Nephron (organoid): Measurements from ENCODE around the gene WWC2.

Experiments
- H3K27ac Mint-ChIP-seq, 3 experiments: 2 replicates each; pipeline ENCODE4 v1.8.0; 2020; ENCODE audit warnings: mixed read lengths in 3 of 3, mild to moderate bottlenecking in 2 of 3, moderate library complexity in 1 of 3
- H3K27me3 Mint-ChIP-seq: 2 replicates; pipeline ENCODE4 v1.8.0; 2021; ENCODE audit warnings: low read depth, mild to moderate bottlenecking, moderate library complexity, mixed read lengths
- H3K36me3 Mint-ChIP-seq: 2 replicates; pipeline ENCODE4 v1.8.0; 2020; ENCODE audit warnings: low read depth, mixed read lengths
- H3K4me1 Mint-ChIP-seq: 2 replicates; pipeline ENCODE4 v1.8.0; 2020; ENCODE audit warnings: mixed read lengths
- H3K4me3 Mint-ChIP-seq, 3 experiments: 2 replicates each; pipeline ENCODE4 v1.8.0; 2020; ENCODE audit warnings: mild to moderate bottlenecking in 3 of 3, mixed read lengths in 3 of 3, moderate library complexity in 2 of 3
- H3K9me3 Mint-ChIP-seq: 2 replicates; pipeline ENCODE4 v1.8.0; 2020; ENCODE audit warnings: mixed read lengths
- TF ChIP-seq, protein P1 (sequence below), 3 experiments: fragments of 200-600 bp; sonication (generic); IDR thresholded peaks; one replicate each; pipeline ENCODE4 v1.5.0; 2021; ENCODE audit warnings: antibody characterized with exemption in 3 of 3; ENCODE audit not compliant: unreplicated experiment in 3 of 3

WWC2 gene

DNA sequence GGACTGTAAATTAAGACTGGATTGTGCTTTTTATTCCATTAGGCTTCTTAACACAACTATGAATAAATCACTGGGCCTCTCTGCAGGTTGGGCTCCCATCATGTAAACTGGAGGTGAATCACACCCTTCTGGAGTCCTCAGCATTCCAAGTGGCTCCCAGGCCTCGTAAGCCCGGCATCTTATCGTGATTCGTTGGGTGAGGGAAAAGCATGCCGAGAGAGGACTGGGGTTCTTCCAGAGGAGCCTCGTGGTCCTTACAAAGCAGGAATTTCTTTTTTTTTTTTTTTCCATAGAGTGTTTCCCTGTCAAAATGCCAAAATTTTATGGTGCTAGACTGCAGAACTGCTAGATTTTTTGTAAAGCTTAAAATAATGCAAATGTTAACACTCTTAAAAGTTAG is 201.0 kb downstream of the WWC2 start:
- Mint-ChIP-seq H3K27me3 (no peaks in the 10 kb centered on the region), H3K9me3 (no peaks in the 10 kb centered on the region)
- TF ChIP-seq, protein P1, sequence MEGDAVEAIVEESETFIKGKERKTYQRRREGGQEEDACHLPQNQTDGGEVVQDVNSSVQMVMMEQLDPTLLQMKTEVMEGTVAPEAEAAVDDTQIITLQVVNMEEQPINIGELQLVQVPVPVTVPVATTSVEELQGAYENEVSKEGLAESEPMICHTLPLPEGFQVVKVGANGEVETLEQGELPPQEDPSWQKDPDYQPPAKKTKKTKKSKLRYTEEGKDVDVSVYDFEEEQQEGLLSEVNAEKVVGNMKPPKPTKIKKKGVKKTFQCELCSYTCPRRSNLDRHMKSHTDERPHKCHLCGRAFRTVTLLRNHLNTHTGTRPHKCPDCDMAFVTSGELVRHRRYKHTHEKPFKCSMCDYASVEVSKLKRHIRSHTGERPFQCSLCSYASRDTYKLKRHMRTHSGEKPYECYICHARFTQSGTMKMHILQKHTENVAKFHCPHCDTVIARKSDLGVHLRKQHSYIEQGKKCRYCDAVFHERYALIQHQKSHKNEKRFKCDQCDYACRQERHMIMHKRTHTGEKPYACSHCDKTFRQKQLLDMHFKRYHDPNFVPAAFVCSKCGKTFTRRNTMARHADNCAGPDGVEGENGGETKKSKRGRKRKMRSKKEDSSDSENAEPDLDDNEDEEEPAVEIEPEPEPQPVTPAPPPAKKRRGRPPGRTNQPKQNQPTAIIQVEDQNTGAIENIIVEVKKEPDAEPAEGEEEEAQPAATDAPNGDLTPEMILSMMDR (IDR thresholded peaks at IDR 0.05; ENCODE audit: unreplicated experiment in 3 of 3): no peak

DNA sequence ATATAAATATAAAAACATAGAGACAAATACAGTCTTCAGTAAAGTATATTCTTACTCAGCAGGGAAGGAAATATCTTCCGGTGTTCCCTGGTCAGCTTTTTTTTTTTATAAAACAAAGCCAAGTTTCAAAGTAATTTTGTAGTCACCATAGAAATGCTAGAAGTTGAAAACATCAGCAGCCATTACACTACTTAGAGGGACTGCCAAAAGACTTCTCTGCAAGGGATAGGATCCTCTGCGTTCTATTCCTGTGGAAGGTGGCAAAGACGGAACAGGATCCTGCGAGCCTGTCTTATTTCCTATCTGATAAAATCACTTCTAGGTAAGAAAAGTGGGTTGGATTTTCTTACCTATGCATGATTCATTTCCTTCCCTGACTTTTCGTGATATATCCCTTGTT is 201.6 kb downstream of the WWC2 start:
- Mint-ChIP-seq H3K4me1 (no peaks in the 10 kb centered on the region), H3K27me3 (no peaks in the 10 kb centered on the region), H3K27ac (no peak overlapping the region), H3K4me3 (no peak overlapping the region), H3K36me3 (peaks cover 55% of the 10 kb centered on the region), H3K9me3 (no peaks in the 10 kb centered on the region)
- TF ChIP-seq, protein P1 (IDR thresholded peaks at IDR 0.05; ENCODE audit: unreplicated experiment in 3 of 3): no peak

More for the DNA sequence above, 201.0 kb downstream of the WWC2 start:
- Mint-ChIP-seq H3K27ac (no peak overlapping the region), H3K36me3 (peaks cover 57% of the 10 kb centered on the region), H3K4me3 (no peak overlapping the region), H3K4me1 (no peaks in the 10 kb centered on the region)

DNA sequence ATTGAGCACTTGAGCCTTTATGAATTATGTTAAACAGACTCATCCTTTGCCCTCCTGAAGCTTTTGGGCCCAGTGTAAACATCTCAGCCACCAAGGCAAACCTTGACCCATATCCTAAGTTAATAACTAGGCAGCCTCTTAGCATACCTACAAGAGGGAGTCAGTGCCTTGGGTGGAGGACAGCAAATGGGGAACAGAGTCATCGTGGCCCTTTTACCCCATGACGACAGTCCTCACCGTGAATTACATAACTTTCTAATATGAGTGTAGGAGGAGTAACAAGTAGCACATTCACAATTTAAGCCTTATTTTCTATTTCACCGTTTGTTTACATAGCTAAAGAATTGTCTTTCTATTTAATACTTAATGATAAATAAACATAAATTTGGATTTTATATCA is 204.2 kb downstream of the WWC2 start:
- Mint-ChIP-seq H3K27me3 (no peaks in the 10 kb centered on the region), H3K4me1 (no peaks in the 10 kb centered on the region), H3K4me3 (no peak overlapping the region), H3K27ac (no peak overlapping the region), H3K9me3 (no peaks in the 10 kb centered on the region), H3K36me3 (peaks cover 53% of the 10 kb centered on the region)
- TF ChIP-seq, protein P1 (IDR thresholded peaks at IDR 0.05; ENCODE audit: unreplicated experiment in 3 of 3): no peak

DNA sequence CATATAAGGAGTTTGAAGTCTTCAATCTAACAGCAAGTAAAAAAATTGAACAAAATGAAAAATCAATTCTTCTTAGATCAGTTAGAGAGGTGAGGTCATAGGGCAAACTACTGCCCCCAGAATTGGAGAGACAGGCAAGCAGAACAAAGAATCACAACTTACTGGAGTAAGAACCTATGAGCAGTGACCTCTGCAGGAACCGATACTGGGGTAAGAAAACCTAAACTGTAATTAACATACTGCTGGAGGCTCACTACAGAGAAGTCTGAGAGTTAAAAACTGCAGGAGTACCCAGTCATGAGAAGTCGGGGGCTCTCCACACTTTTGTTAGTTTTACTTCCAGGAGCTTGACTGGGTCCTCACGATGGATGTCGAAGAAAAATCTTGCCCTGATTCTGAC is 205.0 kb downstream of the WWC2 start:
- H3K27me3 Mint-ChIP-seq: no peaks in the 10 kb centered on the region
- TF ChIP-seq, protein P1 (IDR thresholded peaks at IDR 0.05; ENCODE audit: unreplicated experiment in 3 of 3): no peak
- peaks cover 54% of the 10 kb centered on the region for H3K36me3 Mint-ChIP-seq
- no peak overlapping the region for H3K4me3 Mint-ChIP-seq
- no peak overlapping the region for H3K27ac Mint-ChIP-seq
- no peaks in the 10 kb centered on the region for H3K4me1 Mint-ChIP-seq
- H3K9me3 Mint-ChIP-seq: no peaks in the 10 kb centered on the region

DNA sequence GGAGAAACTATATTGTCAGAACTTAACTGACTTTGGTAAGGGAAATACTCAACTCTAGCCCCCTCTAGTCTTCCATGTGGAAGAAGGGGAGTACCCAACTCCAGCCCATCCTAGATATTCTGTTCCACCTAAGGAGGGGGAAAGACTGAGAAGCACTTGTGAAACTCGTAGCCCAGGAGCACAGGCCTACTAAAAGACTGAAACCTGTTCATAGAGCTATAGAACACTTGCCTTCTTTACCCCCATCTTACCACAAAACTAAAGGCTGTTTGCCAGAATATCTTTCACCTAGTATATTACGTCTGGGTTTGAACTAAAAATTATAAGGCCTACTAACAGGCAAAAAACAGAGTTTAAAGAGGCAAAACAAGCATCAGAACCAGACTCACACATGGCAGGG is 205.5 kb downstream of the WWC2 start:
- no peak overlapping the region for H3K27ac Mint-ChIP-seq
- H3K36me3 Mint-ChIP-seq: peaks cover 55% of the 10 kb centered on the region
- H3K9me3 Mint-ChIP-seq: no peaks in the 10 kb centered on the region
- TF ChIP-seq, protein P1 (IDR thresholded peaks at IDR 0.05; ENCODE audit: unreplicated experiment in 3 of 3): no peak
- no peaks in the 10 kb centered on the region for H3K27me3 Mint-ChIP-seq
- H3K4me3 Mint-ChIP-seq: no peak overlapping the region
- H3K4me1 Mint-ChIP-seq: no peaks in the 10 kb centered on the region

DNA sequence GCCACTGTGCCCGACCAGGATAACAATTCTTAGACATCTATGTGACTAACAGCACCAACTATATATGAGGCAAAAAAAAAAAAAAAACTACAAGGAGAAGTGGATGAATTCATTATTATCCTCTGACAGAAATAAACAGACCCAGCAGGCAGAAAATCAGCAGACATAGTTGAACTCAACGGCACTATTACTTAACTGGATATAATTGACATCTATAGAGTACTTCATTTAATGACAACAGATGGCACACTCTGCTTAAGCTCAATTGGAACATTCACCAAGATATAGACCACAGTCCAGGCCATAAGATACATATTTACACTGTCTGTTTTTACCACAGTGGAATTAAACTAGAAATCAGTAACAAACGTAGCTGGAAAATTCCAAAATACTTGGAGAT is 207.8 kb downstream of the WWC2 start:
- Mint-ChIP-seq H3K27ac (no peak overlapping the region), H3K36me3 (peaks cover 54% of the 10 kb centered on the region), H3K4me3 (no peak overlapping the region), H3K4me1 (no peaks in the 10 kb centered on the region), H3K9me3 (no peaks in the 10 kb centered on the region), H3K27me3 (no peaks in the 10 kb centered on the region)
- TF ChIP-seq, protein P1 (IDR thresholded peaks at IDR 0.05; ENCODE audit: unreplicated experiment in 3 of 3): no peak
